HL-60 (cell line): Measurements from ENCODE around the gene ZSCAN25.

Experiments
- POLR2AphosphoS5 ChIP-seq: IDR thresholded peaks from 2 replicates; pipeline ENCODE4 v1.6.1; 2012; ENCODE audit warnings: low read depth
- TF ChIP-seq, protein P1 (sequence below): IDR thresholded peaks from one replicate; pipeline ENCODE4 v1.5.1; 2011; ENCODE audit warnings: low read length, control low read depth, inconsistent platforms; ENCODE audit not compliant: insufficient read depth

- TF ChIP-seq, protein P1, sequence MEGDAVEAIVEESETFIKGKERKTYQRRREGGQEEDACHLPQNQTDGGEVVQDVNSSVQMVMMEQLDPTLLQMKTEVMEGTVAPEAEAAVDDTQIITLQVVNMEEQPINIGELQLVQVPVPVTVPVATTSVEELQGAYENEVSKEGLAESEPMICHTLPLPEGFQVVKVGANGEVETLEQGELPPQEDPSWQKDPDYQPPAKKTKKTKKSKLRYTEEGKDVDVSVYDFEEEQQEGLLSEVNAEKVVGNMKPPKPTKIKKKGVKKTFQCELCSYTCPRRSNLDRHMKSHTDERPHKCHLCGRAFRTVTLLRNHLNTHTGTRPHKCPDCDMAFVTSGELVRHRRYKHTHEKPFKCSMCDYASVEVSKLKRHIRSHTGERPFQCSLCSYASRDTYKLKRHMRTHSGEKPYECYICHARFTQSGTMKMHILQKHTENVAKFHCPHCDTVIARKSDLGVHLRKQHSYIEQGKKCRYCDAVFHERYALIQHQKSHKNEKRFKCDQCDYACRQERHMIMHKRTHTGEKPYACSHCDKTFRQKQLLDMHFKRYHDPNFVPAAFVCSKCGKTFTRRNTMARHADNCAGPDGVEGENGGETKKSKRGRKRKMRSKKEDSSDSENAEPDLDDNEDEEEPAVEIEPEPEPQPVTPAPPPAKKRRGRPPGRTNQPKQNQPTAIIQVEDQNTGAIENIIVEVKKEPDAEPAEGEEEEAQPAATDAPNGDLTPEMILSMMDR: no peak
- TF ChIP-seq POLR2AphosphoS5: no peak
These were observed 25.3 kb downstream of the ZSCAN25 start for GRCh38 chr7:99642027-99642426.
